CD4-positive, alpha-beta T cell treated with Interleukin-12 subunit alpha and Interleukin-12 subunit beta, for 1 hour (primary cell): ENCODE results near the gene SLFN11.
A peak's percentile ranks its signal among the peaks of the same experiment; 100 is the strongest.
"Not testable (repeated sequence)": the region's sequence is repeated elsewhere in the genome, so short reads cannot be mapped to it uniquely, and the experiment has no call there.

ENCODE experiments used
- DNase-seq: peaks from one replicate; pipeline ENCODE4 v3.0.0-alpha.2; 2020

The SLFN11 gene

DNA sequence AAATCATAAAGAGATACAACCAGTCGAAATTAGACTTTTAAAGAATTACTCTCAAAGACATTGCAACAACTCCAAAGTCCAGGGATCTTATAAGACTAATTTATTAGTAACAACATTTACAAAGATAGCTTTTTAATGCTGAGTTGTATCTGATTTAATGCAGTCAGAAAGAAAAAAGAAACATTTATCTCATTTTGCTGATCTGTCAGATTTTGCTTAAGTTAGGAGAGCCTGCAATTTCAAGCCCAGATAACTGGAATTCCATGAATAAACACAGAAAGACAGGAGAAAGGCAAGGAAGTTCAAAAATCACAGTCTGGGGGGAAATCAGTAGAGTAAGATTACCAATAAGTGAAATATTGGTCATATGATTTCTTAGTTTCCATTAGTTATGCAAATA, 22.9 kb downstream of the SLFN11 start:
- no peak for DNase-seq

DNA sequence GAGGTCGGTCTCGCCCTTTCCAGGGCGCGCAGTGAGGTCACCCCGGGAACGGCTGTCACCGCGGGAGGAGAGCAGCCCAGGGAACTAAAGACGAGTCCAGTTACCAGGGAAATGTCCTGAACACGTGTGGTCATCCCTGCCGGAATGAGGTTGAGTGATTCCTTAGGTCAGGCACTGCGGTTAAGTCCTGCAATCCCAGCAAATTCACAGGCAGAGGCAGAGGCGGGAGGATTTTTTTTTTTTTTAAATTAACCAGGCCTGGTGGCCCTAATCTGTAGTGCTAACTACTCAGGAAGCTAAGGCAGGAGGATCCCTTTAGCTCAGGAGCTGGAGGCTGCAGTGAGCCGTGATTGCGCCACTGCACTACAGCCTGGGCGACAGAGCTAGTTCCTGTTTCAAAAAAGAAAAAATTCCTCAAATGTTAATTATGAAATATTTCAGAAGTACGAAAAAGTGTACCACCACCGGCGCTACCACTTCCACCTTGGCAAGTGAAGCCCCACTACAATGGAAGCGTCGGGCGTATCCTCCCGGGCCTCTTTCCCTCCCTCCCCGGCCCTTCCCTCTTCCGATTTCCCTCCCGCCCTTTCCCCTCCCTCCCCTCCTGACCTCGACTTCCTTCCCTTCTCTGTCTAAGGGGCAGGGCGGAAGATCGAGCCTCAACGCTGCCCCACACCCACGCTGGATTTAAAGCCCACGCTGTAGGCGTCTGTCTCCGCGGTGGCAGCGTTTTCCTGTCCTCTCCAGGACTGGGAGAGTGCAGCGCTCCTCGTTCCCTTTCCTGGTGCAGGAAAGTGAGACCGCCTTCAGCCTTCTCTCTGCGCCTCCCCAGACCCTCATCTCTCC, 27.3 kb downstream of the SLFN11 start:
- peak; percentile 48 for DNase-seq

- no peak for DNase-seq
Observed at GRCh38 chr17:35345445-35345925, 27.9 kb downstream of the SLFN11 start.

GRCh38 chr17:35344262-35344661, 29.2 kb downstream of the SLFN11 start:
- no peak for DNase-seq

DNA sequence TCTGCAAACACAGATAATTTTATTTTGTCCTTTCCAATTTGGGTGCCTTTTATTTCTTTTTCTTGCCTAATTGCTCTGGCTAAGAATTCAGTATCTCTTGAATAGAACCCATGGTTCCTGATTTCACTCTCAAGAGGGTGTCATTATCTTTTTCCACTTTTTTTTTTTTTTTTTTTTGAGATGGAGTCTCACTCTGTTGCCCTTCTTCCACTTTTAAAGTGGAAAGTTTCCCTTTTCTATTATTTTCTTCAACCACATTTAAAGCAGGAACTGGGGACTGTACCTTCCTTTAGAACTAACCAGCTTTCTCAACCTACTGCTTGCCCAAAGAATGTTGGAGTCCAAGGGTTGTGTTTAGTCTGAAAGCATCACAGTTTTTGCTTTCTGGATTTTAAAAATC, 31.1 kb downstream of the SLFN11 start:
- DNase-seq, result no peak

DNA sequence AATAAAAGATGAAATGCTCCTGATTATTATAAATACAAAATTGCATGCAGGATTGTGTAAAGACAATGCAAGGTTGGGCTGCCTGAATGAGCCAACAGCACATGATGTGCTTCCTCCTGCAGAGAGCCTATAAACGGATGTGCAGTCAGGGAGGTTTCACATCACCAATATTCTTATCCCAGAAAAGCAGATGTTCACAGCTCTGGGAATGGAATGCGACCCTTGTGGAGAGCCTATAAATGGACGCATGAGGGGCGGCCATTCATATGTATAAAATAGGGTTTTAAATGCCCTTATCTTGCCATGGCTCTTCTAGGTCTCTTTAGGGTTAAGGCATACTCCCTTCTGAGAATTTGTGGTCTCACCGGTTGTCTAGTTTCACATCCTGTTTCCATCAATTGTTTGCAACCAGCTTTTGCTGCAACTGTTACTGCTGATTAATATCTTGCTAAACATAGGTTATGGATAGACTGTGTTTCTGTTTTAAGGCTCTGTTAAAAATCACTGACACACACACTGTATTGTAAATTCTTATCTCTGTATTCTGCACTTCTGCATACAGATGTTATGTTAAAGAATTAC, 31.9 kb downstream of the SLFN11 start:
- peak; percentile 57 for DNase-seq

DNA sequence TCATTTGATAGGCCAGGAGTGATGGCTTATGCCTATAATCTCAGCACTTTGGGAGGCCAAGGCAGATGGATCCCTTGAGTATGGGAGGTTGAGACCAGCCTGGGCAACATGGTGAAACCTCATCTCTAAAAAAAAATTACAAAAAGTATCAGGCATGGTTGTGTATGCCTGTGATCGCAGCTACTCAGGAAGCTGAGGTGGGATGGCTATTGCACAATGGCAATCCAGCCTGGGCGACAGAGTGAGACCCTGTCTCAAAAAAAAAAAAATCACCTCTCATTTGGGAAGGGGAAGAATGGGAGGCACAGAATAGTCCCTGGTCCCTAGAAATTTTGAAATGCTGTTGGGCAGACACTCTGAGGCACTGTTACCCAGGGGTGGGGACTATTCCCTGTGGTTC, 35.2 kb downstream of the SLFN11 start:
- DNase-seq, result no peak

- DNase-seq, result no peak
Observed at GRCh38 chr17:35337364-35337763, 36.1 kb downstream of the SLFN11 start.

GRCh38 chr17:35333578-35333977, 39.8 kb downstream of the SLFN11 start:
- not testable (repeated sequence) for DNase-seq

DNA sequence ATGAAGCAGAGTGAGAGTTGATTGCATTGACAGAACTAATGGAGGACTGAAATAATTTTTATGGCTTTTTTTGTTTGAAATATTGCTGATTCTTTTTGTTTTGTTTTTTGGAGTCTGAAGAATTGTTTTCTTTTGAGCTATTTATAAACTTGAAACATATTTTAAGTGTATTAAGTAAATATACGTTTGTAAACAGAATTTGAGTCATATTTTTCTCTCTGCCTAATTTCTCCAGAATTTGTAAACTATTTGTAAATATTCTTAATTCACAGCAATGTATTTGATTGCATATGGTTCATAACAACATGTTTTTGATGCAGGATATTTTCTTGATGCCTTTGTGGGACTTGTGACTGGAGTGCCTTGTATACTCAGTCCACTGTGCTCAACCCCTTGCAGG, 50.7 kb downstream of the SLFN11 start:
- no peak for DNase-seq

- DNase-seq, result no peak
Observed at GRCh38 chr17:35315971-35316370, 57.5 kb downstream of the SLFN11 start.

- no peak for DNase-seq
Observed at GRCh38 chr17:35315283-35315682, 58.1 kb downstream of the SLFN11 start.

DNA sequence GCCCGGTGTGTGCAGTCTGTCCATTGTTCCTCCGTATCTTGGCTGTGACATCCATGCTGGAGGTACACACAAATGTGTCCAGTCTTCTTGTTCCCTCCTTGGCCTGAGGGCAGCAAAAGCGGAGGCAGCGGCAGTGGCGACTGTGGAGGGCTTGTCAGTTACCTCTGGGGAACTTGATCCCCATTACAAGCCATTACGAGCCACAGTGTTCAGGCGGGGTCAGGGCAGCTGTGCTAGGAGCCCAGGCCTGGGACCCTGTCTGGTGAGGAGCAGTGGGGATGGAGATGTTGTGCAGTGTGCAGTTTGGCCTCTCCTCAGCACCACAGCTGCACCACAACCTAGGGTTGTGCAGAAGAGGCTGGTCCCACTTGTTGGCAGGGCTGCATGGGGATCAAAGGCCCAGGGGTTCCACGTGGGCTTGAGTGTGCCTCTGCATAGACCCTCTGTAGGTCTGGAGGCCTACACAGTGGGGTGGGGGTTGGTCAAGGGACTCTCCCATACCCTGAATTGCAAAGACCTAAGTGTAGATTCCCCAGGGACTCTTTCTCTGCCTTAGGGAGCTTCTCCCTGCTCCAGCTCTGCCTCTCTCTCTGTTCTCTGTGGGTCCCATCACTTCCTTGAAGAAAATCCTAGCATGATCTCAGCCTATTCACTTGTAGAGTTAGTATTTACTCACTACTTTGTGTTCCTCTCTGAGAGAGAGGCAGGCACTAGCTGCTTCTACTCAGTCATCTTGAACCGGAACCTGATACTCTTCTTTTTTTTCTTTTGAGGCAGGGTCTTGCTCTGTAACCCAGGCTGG, 58.8 kb downstream of the SLFN11 start:
- DNase-seq, result no peak

GRCh38 chr17:35313875-35314409, 59.5 kb downstream of the SLFN11 start:
- peak; percentile 13 for DNase-seq

- DNase-seq, result peak; percentile 92
Observed at GRCh38 chr17:35312790-35313711, 60.4 kb downstream of the SLFN11 start.

GRCh38 chr17:35312346-35312745, 61.1 kb downstream of the SLFN11 start:
- DNase-seq, result no peak

- DNase-seq, result not testable (repeated sequence)
Observed at GRCh38 chr17:35309345-35309744, 64.1 kb downstream of the SLFN11 start.
